PFSK-1 (cell line): ENCODE data around the gene SANBR.

Source experiments
- FOXP2 ChIP-seq: optimal IDR thresholded peaks from 2 replicates; pipeline ENCODE3; 2011; ENCODE audit warnings: borderline replicate concordance, control low read depth, inconsistent platforms; ENCODE audit not compliant: insufficient read depth; ENCODE audit errors: extremely low read length, extremely low read depth
- POLR2AphosphoS5 ChIP-seq: IDR thresholded peaks from 2 replicates; pipeline ENCODE4 v1.6.1; 2012; ENCODE audit warnings: low read depth, mild to moderate bottlenecking, control low read depth, low read length, moderate library complexity
- SIN3A ChIP-seq: IDR thresholded peaks from 2 replicates; pipeline ENCODE4 v1.6.1; 2012; ENCODE audit warnings: mild to moderate bottlenecking, low read length, moderate library complexity, borderline replicate concordance; ENCODE audit not compliant: insufficient read depth
- TAF1 ChIP-seq: IDR thresholded peaks from 2 replicates; pipeline ENCODE4 v1.6.1; 2012; ENCODE audit warnings: low read length, control low read depth, borderline replicate concordance; ENCODE audit not compliant: insufficient read depth
- TF ChIP-seq, protein P1 (sequence below), 2 experiments: IDR thresholded peaks; 2 replicates each; pipeline versions ENCODE4 v1.6.1 to v1.8.0; 2011 to 2012; ENCODE audit warnings: low read depth in 2 of 2, low read length in 2 of 2, control low read depth in 1 of 2, inconsistent platforms in 1 of 2, mild to moderate bottlenecking in 1 of 2, moderate library complexity in 1 of 2; ENCODE audit not compliant: insufficient read depth in 1 of 2

The SANBR gene

GRCh38 chr2:61017556-61018317 lies 47.9 kb upstream of the SANBR start, which contains the start of the genes PEX13 and PUS10:
Gene PEX13, plus strand, starts transcription at chr2:61017720. Its CDS starts 40 bp downstream, at chr2:61017760.
Gene PUS10, minus strand, starts transcription at chr2:61018255. Its CDS starts 6,365 bp downstream, at chr2:61011890.
- no peak for TF ChIP-seq TAF1
- no peak for TF ChIP-seq SIN3A
- TF ChIP-seq FOXP2, result peak; percentile 41
- TF ChIP-seq, protein P1, sequence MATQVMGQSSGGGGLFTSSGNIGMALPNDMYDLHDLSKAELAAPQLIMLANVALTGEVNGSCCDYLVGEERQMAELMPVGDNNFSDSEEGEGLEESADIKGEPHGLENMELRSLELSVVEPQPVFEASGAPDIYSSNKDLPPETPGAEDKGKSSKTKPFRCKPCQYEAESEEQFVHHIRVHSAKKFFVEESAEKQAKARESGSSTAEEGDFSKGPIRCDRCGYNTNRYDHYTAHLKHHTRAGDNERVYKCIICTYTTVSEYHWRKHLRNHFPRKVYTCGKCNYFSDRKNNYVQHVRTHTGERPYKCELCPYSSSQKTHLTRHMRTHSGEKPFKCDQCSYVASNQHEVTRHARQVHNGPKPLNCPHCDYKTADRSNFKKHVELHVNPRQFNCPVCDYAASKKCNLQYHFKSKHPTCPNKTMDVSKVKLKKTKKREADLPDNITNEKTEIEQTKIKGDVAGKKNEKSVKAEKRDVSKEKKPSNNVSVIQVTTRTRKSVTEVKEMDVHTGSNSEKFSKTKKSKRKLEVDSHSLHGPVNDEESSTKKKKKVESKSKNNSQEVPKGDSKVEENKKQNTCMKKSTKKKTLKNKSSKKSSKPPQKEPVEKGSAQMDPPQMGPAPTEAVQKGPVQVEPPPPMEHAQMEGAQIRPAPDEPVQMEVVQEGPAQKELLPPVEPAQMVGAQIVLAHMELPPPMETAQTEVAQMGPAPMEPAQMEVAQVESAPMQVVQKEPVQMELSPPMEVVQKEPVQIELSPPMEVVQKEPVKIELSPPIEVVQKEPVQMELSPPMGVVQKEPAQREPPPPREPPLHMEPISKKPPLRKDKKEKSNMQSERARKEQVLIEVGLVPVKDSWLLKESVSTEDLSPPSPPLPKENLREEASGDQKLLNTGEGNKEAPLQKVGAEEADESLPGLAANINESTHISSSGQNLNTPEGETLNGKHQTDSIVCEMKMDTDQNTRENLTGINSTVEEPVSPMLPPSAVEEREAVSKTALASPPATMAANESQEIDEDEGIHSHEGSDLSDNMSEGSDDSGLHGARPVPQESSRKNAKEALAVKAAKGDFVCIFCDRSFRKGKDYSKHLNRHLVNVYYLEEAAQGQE (IDR thresholded peaks at IDR 0.05; ENCODE audit: insufficient read depth in 1 of 2, low read depth in 2 of 2, low read length in 2 of 2), result no peak

DNA sequence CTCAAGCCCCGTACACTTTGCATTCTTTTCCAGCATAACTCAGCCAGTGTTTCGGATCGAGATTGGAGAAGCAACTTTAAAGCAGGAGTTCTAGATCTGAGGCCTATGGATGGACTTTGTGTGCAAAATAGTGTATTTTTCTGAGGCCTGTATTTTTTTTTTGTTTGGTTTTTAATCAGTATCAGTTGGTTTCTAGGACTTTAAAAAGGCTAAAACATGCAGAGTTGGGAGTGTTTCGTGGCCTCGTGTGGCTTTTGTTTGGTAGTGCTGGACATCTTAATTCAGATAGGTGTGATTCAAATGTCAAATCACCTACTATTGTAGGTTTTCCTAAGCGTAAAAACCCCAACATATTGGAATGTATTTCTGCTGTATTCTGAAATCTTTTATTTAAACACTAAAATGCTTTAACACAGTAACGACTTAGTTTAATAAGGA lies 47.3 kb upstream of the SANBR start:
- no peak for TF ChIP-seq TAF1

DNA sequence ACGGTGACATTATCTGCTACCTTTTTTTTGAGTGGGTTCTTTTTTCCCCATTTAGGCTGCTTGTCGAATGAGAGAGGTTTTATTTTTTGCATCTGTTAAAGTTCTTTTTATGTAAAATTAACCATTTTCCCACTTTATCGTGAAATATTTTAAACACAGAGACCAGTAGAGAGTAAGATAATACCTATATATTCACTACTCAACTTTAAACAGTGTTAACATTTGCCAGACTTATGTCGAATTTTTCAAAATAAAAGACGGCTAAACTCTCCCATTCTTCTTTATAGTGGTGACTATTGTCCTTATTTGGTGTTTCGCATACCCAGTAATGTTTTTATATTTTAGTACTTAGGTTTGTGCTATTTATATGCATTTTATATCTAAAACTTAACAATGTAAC lies 46.9 kb upstream of the SANBR start:
- TF ChIP-seq SIN3A (no peak), TAF1 (no peak), FOXP2 (no peak), POLR2AphosphoS5 (no peak)
- TF ChIP-seq, protein P1 (IDR thresholded peaks at IDR 0.05; ENCODE audit: insufficient read depth in 1 of 2, low read depth in 2 of 2, low read length in 2 of 2), result no peak

GRCh38 chr2:61021228-61021660 lies 44.4 kb upstream of the SANBR start:
- no peak for TF ChIP-seq SIN3A
- TF ChIP-seq FOXP2, result no peak
- no peak for TF ChIP-seq TAF1
- TF ChIP-seq, protein P1 (IDR thresholded peaks at IDR 0.05; ENCODE audit: insufficient read depth in 1 of 2, low read depth in 2 of 2, low read length in 2 of 2), result no peak
- TF ChIP-seq POLR2AphosphoS5, result no peak

- TF ChIP-seq FOXP2 (no peak), POLR2AphosphoS5 (no peak), SIN3A (no peak), TAF1 (no peak)
- TF ChIP-seq, protein P1 (IDR thresholded peaks at IDR 0.05; ENCODE audit: insufficient read depth in 1 of 2, low read depth in 2 of 2, low read length in 2 of 2), result no peak
These were observed 42.0 kb upstream of the SANBR start for GRCh38 chr2:61023670-61024069.
